ENCODE measurements around the gene RPS6KL1. TPM values are rescaled to one million over a fixed set of nuclear protein-coding genes. Genes with fewer than 3 reads are reported as not detected.

RPS6KL1 gene
- polyA plus RNA-seq, 2 of the 4 experiments (the other 2 are of a cell fraction): 0.32 to 0.99 TPM

DNA sequence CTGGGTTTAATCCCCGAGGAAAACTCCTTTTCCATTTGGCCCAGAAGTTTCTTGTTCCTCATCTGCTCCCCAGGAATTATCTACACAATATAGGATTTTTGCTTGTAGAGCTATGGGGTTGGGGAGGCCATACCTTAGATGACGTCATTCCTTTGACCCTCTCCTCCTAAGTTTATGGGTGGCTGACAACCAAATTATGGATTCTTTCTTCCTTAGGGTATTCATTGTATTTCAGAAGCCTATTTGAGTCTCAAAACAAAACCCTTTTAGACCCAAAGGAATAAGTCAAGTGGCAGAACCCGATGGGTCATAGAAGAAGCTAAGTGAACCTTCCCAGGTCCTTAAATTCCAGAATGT, 61.3 kb downstream of the RPS6KL1 start:
- ChIA-PET POLR2A (interaction anchor here (2.2 kb wide), 1 partner anchor 43 kb away, joined by 9 read pairs; no protein-coding TSS in a partner anchor), CTCF (interaction anchor here (0.9 to 20.9 kb wide), 18 partner anchors 11 to 302 kb away, joined by 3 to 339 read pairs (median 6); partner anchors contain the start of genes DLST, PROX2 and YLPM1)
- Histone ChIP-seq H3K4me3 (no peak overlapping the region), H3K4me2 (no peak overlapping the region), H3K9me3 (no peaks in the 10 kb centered on the region), H3K27ac (no peak overlapping the region), H3K4me1 (no peaks in the 10 kb centered on the region)
- TF ChIP-seq HDAC2 (IDR thresholded peaks at IDR 0.05): no peak
- TF ChIP-seq, protein P1, sequence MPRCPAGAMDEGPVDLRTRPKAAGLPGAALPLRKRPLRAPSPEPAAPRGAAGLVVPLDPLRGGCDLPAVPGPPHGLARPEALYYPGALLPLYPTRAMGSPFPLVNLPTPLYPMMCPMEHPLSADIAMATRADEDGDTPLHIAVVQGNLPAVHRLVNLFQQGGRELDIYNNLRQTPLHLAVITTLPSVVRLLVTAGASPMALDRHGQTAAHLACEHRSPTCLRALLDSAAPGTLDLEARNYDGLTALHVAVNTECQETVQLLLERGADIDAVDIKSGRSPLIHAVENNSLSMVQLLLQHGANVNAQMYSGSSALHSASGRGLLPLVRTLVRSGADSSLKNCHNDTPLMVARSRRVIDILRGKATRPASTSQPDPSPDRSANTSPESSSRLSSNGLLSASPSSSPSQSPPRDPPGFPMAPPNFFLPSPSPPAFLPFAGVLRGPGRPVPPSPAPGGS (IDR thresholded peaks at IDR 0.05): no peak
- TF ChIP-seq TP53 (CRISPR knock-in tag; IDR thresholded peaks at IDR 0.05): no peak
- no peak for TF ChIP-seq SREBF2 (IDR thresholded peaks at IDR 0.05)
- TF ChIP-seq MAZ (IDR thresholded peaks at IDR 0.05; ENCODE audit: borderline replicate concordance, low read depth, low read length): no peak
- TF ChIP-seq, protein P2, sequence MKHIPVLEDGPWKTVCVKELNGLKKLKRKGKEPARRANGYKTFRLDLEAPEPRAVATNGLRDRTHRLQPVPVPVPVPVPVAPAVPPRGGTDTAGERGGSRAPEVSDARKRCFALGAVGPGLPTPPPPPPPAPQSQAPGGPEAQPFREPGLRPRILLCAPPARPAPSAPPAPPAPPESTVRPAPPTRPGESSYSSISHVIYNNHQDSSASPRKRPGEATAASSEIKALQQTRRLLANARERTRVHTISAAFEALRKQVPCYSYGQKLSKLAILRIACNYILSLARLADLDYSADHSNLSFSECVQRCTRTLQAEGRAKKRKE (CRISPR knock-in tag; IDR thresholded peaks at IDR 0.05; ENCODE audit: low read depth): no peak
- TF ChIP-seq RAD21 (conservative IDR thresholded peaks at IDR 0.05 in 1 of 2, IDR thresholded peaks at IDR 0.05 in 1 of 2): no peak
- TF ChIP-seq, protein P3, sequence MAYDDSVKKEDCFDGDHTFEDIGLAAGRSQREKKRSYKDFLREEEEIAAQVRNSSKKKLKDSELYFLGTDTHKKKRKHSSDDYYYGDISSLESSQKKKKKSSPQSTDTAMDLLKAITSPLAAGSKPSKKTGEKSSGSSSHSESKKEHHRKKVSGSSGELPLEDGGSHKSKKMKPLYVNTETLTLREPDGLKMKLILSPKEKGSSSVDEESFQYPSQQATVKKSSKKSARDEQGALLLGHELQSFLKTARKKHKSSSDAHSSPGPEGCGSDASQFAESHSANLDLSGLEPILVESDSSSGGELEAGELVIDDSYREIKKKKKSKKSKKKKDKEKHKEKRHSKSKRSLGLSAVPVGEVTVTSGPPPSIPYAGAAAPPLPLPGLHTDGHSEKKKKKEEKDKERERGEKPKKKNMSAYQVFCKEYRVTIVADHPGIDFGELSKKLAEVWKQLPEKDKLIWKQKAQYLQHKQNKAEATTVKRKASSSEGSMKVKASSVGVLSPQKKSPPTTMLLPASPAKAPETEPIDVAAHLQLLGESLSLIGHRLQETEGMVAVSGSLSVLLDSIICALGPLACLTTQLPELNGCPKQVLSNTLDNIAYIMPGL (CRISPR knock-in tag; IDR thresholded peaks at IDR 0.05; ENCODE audit: borderline replicate concordance): no peak
- ATAC-seq (no peak), FAIRE-seq (no peak), DNase-seq (ENCODE audit: low read depth in 1 of 2, low spot score in 1 of 2) (no peak)
- 45% methylated on average over 3 of the region's 3 CpGs for WGBS (ENCODE audit: missing lambda C conversion rate)

DNA sequence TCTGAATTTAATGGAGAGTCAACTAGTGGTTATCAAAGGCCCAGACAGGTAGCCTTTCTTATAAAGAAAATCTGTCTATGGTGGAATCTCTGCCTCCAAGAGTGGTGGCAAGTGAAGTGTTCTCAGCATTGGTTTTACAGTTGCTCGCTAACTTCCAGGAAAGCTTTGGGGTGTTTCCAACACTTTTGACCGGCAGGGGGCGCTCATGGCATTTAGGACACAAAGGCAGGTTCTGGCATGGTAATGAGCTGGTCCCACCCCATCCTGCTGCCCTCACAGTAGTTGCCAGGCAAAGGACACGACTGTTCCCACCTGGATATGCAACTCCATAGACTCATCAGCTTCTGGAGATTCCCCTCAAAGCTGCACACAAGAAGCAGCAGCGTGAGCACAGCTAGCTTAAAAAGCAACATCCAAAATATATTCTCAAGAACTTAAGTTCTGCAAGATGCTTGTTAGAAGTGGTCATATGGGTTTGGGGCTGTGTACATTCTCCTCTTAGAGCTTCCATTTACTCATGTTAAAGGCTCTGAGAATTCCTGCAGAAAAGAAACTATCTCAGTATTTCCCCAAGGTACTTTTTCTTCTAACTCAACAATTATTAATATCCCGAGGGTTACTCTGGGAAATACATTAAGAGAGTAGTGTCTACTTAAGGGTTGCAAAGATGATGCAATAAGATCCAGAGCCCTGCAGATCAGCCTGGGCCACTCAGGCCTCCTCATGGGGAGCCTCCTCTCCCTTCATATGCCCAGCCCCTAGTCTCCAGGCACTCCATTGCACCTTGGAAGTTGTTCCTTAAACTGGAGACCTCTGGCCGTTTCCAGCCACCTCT, 61.9 kb downstream of the RPS6KL1 start:
- Histone ChIP-seq H3K4me3 (no peak overlapping the region), H3K4me2 (no peak overlapping the region), H3K27ac (no peak overlapping the region), H3K4me1 (no peaks in the 10 kb centered on the region), H3K9me3 (no peaks in the 10 kb centered on the region)
- peak; percentile 81 to 92 for ATAC-seq
- FAIRE-seq: peak; percentile 54
- 20% methylated on average over 7 of the region's 7 CpGs for WGBS (ENCODE audit: missing lambda C conversion rate)
- peak; percentile 61 for TF ChIP-seq SMC3 (IDR thresholded peaks at IDR 0.05)
- TF ChIP-seq, protein P4, sequence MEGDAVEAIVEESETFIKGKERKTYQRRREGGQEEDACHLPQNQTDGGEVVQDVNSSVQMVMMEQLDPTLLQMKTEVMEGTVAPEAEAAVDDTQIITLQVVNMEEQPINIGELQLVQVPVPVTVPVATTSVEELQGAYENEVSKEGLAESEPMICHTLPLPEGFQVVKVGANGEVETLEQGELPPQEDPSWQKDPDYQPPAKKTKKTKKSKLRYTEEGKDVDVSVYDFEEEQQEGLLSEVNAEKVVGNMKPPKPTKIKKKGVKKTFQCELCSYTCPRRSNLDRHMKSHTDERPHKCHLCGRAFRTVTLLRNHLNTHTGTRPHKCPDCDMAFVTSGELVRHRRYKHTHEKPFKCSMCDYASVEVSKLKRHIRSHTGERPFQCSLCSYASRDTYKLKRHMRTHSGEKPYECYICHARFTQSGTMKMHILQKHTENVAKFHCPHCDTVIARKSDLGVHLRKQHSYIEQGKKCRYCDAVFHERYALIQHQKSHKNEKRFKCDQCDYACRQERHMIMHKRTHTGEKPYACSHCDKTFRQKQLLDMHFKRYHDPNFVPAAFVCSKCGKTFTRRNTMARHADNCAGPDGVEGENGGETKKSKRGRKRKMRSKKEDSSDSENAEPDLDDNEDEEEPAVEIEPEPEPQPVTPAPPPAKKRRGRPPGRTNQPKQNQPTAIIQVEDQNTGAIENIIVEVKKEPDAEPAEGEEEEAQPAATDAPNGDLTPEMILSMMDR (IDR thresholded peaks at IDR 0.05): peak; percentile 87
- no peak for TF ChIP-seq JUNB (IDR thresholded peaks at IDR 0.05)
- TF ChIP-seq RAD21 (conservative IDR thresholded peaks at IDR 0.05 in 1 of 2, IDR thresholded peaks at IDR 0.05 in 1 of 2): peak; percentile 82 to 91
- CTCF ChIA-PET: interaction anchor here (0.6 to 20.9 kb wide), 46 partner anchors 11 to 793 kb away, joined by 3 to 339 read pairs (median 4); partner anchors contain the start of genes DLST, LTBP2, NEK9 and PROX2
- DNase-seq (ENCODE audit: low read depth in 1 of 2, low spot score in 1 of 2): peak; percentile 74 to 82
- POLR2A ChIA-PET: interaction anchor here (1.0 to 2.2 kb wide), 2 partner anchors 44 to 252 kb away, joined by 3 to 9 read pairs; no protein-coding TSS in a partner anchor

DNA sequence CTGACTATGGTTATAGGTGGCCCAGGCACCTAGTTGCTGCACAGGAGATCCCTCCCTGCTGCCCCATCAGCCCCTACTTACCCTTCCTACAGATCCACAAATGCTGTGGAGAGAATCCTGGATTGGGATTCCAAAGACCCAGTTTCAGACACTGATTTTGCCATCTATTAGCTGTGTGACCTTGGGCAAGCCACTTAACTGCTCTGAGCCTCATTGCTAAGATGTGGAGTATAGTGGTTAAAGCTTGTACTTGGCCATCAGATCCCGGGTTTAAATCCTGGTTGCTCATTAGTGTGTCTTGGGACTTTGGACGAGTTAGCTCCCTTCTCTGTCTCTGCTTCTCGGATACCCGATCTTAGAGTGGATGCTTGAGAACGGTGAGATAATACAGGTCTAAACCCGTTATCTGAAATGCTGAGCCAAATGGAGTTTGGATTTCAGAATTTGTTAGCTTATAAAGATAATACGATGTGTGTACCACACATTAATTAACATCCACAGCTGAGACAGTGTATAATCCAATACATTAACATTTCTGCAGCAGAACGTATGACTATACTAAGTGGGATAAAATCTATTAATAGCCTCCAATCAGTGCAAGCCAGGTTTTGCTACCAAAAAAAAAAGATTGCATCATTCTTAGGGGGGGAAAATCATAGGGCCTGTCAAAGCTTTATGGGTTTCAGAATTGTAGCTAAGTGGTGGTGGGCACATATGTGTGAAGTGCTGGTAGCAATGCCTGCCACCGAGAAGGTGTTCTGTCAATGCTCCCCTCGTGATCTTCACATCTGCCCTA, 63.1 kb downstream of the RPS6KL1 start:
- TF ChIP-seq, protein P5, sequence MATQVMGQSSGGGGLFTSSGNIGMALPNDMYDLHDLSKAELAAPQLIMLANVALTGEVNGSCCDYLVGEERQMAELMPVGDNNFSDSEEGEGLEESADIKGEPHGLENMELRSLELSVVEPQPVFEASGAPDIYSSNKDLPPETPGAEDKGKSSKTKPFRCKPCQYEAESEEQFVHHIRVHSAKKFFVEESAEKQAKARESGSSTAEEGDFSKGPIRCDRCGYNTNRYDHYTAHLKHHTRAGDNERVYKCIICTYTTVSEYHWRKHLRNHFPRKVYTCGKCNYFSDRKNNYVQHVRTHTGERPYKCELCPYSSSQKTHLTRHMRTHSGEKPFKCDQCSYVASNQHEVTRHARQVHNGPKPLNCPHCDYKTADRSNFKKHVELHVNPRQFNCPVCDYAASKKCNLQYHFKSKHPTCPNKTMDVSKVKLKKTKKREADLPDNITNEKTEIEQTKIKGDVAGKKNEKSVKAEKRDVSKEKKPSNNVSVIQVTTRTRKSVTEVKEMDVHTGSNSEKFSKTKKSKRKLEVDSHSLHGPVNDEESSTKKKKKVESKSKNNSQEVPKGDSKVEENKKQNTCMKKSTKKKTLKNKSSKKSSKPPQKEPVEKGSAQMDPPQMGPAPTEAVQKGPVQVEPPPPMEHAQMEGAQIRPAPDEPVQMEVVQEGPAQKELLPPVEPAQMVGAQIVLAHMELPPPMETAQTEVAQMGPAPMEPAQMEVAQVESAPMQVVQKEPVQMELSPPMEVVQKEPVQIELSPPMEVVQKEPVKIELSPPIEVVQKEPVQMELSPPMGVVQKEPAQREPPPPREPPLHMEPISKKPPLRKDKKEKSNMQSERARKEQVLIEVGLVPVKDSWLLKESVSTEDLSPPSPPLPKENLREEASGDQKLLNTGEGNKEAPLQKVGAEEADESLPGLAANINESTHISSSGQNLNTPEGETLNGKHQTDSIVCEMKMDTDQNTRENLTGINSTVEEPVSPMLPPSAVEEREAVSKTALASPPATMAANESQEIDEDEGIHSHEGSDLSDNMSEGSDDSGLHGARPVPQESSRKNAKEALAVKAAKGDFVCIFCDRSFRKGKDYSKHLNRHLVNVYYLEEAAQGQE (IDR thresholded peaks at IDR 0.05): no peak
- TF ChIP-seq HEYL (CRISPR knock-in tag; IDR thresholded peaks at IDR 0.05) (no peak), MAFK (IDR thresholded peaks at IDR 0.05; ENCODE audit: partially characterized antibody) (no peak), MYC (IDR thresholded peaks at IDR 0.05; ENCODE audit: borderline replicate concordance, low read length) (no peak), POLR2AphosphoS2 (conservative IDR thresholded peaks at IDR 0.05; ENCODE audit: low read length) (no peak), ZFP36 (IDR thresholded peaks at IDR 0.05; ENCODE audit: borderline replicate concordance, partially characterized antibody) (peak; percentile 7), KDM1A (IDR thresholded peaks at IDR 0.05; ENCODE audit: low read depth) (no peak), NPAS2 (CRISPR knock-in tag; IDR thresholded peaks at IDR 0.05; ENCODE audit: borderline replicate concordance) (no peak)
- ATAC-seq (no peak), FAIRE-seq (no peak), DNase-seq (ENCODE audit: low read depth in 1 of 2, low spot score in 1 of 2) (no peak)
- Histone ChIP-seq H3K9me3 (no peaks in the 10 kb centered on the region), H3K4me3 (no peak overlapping the region), H3K4me2 (no peak overlapping the region), H3K4me1 (no peaks in the 10 kb centered on the region), H3K27ac (no peak overlapping the region)
- 63% methylated on average over 10 of the region's 10 CpGs for WGBS (ENCODE audit: missing lambda C conversion rate)
- POLR2A ChIA-PET: interaction anchor here (0.6 to 2.2 kb wide), 2 partner anchors 30 to 45 kb away, joined by 3 to 9 read pairs; no protein-coding TSS in a partner anchor
- CTCF ChIA-PET: interaction anchor here (0.6 to 20.9 kb wide), 35 partner anchors 10 to 794 kb away, joined by 3 to 339 read pairs (median 5); partner anchors contain the start of genes DLST, LTBP2, PROX2 and YLPM1

Measured in A549 (cell line).